ENCODE results near the gene MYLK2.

GRCh38 chr20:31863296-31864085 is 44.3 kb downstream of the MYLK2 start:
- TF ChIP-seq EP300 (IDR thresholded peaks at IDR 0.05; ENCODE audit: borderline replicate concordance): no peak
- no peak for TF ChIP-seq TAF1 (IDR thresholded peaks at IDR 0.05; ENCODE audit: low read depth)
- TF ChIP-seq TCF12 (IDR thresholded peaks at IDR 0.05; ENCODE audit: low read depth): no peak
- no peak for TF ChIP-seq YY1 (IDR thresholded peaks at IDR 0.05; ENCODE audit: low read depth)

All from Ishikawa (cell line).